HG03196 (cell line): ENCODE measurements around the gene SEMA4F.
"Not testable (repeated sequence)": the region's sequence is repeated elsewhere in the genome, so short reads cannot be mapped to it uniquely, and the experiment has no call there.

Source experiments
- ATAC-seq: cut with Tn5 transposase; IDR thresholded peaks from one replicate; pipeline ENCODE4 v1.9.1; 2021; ENCODE audit not compliant: unreplicated experiment

Gene SEMA4F

GRCh38 chr2:74653985-74654882, at the start of gene SEMA4F:
Gene SEMA4F, plus strand, starts transcription at chr2:74654247. Its CDS starts 130 bp downstream, at chr2:74654377.
- ATAC-seq, result peak; percentile 100

- no peak for ATAC-seq
Observed at GRCh38 chr2:74606927-74607326, 47.1 kb upstream of the SEMA4F start.

DNA sequence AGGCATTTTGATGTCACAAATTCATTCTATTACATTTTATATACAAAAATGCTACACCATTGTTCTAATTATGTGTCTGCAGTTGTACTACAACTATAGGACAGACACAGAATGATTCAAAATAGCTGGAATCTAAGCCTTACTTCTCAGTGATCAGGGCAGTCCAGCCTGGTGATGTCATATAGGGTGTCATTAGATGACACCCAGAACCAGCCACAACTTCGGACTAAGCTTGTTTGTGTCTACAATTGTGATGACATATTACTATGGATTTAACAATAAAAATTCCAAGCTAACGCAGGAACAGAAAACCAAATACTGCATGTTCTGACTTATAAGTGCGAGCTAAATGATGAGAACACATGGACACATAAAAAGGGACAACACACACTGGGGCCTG, 36.9 kb upstream of the SEMA4F start:
- ATAC-seq, result no peak

DNA sequence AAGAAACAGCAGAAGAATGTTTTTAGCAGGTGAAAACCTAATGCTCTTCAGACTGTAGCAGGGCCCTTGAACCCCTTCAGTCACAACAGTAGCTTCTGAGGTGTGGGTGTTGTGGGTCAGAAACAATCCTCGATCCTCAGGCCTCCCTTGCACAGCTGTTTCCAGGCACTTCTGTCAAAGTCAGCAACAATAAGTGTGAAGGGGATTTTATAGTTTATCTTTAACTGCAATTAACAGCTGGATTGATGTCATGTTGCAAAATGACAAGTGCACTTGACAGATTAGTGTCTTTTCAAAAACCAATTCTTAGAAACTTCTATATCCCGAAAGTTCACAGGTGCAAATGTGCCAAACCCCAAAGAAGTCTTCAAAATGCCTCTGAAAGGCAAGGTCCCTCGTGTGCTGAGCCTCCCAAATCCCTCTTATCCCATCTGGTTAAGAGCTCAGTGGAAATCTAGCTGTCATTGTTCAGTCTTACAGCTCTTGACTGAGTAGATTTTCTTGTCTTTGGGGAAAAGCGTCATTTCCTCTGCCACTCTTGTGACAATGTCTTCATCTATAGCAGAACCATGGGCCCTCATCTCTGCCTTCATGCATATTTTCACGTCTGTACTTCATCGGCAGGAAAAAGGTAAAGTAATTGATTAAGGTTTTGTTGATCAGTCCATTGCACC, 35.5 kb upstream of the SEMA4F start:
- no peak for ATAC-seq

GRCh38 chr2:74619651-74620297, 34.3 kb upstream of the SEMA4F start:
- no peak for ATAC-seq

DNA sequence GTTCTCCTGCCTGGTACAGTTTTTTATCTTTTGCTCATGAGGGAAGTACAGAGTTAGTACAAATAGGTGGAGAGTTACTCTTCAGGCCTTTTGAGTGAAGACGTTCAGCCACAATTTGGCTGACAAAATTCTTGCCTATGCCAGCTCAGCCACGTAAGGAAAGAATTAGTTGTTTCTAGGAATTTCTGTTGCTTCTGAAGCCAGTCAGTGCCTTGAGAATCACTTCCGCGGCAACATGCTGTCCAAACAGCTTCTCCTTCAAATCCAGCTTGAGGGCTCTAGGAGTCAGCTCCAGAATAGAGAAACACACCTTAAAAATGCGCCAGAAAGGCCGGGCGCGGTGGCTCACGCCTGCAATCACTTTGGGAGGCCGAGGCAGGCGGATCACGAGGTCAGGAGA, 33.4 kb upstream of the SEMA4F start:
- ATAC-seq, result no peak

DNA sequence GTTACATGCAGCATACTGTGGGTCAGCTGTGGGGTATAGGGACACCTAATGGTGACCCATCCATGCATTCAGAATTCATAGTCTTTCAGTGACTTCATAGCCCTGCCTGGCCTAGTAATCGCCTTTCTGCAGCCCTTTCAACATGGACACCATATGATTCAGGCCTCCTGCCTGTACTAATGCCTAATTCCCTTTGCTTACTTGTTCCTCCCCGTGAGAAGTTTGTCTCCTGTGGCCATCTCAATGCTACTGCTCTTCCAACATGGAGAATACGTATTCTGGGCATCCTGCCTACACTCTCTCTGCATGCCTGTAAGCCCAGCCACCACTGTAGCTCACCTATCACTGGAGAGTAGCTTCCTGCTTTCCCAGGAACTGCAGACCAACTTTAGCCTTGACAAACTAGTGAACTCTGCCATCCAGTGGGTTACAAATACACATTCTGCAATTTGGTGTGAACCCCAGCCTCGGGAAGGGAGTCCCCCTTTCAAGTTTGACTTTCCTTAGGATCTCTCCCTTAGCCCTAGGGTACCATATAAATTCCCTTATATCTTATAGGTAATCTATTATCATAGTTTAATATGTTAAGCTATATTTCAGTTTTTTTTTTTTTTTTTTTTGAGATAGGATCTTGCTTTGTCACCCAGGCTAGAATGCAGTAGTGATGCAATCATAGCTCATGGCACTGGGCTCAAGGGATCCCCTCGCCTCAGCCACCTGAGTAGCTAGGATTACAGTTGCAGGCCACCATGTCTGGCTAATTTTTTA, 28.2 kb upstream of the SEMA4F start:
- no peak for ATAC-seq

DNA sequence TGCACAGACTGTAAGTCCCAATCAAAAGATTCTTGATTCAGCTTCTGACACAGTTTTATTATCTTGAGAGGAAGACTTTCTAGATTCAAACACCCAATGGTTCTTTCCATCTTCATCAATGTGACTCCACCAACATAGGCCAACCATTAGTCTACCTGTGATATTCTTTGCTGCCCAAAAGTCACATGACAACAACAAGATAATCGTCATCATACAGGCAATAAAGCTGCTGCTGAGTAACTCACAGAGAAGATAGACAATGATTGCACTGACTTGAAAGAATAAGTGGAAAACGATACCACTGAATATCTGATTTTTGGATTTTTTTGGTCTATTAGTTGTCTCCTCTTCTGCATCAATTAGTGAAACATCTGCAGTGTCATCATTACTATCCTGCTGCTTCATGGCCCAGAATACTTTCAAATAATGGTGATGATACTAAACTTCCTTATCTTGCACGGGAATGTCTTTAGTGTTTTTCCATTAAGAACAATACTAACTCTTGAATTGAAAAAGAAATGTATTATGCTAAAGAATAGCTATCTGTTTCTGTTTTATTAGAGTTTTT, 25.4 kb upstream of the SEMA4F start:
- no peak for ATAC-seq

- not testable (repeated sequence) for ATAC-seq
Observed at GRCh38 chr2:74630454-74630853, 23.6 kb upstream of the SEMA4F start.

DNA sequence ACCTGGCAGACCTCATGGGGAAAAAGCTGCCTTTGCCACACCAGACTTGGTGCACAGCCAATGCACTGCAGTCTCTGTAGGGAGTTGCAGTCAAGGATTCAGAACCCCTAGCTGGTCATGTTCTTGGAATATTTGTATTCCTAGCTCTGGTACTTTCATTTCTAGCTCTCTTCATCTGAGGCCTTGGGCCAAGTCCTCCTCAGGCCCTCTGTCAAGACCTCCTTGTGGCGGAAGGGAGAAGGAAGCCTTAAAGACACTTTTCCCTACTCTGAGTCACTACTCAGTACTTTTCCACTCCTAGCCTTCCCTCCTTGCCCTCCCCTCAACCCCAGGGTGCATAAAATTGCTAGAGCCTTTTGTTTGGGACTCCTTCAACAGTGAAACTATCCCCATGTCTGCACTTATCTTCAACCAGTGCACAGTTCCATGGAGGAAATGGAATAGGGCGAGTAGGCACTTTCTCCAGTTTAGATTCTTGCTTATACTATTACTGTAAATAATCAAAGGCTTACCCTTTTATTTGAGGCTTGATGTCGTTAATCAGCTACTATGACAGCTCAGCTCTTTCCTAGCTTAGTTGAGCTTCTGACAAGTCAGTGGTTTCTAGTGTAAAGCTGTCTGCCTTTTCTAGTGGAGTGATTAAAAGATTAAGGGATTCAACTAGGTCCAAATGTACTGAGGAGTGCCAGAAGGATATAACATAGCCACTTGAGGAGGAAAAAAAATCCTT, 21.7 kb upstream of the SEMA4F start:
- no peak for ATAC-seq

DNA sequence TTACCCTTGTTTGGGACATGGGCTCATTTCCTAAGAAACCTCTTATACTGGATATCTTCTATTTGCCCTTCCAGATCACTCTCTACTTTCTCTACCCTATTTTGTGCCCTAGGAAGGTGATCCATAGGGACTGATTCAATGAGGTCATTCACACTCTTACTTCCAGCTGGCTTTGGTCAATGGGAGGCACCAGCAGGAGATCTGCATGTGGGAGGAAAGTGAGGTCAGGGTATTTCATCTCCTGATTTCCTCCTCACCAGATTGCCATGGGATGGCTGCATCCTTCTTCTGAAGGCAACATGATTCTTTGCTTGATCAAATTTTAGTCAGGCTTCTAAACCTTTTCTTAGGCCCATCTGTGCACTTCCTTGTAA, 21.1 kb upstream of the SEMA4F start:
- ATAC-seq, result no peak

DNA sequence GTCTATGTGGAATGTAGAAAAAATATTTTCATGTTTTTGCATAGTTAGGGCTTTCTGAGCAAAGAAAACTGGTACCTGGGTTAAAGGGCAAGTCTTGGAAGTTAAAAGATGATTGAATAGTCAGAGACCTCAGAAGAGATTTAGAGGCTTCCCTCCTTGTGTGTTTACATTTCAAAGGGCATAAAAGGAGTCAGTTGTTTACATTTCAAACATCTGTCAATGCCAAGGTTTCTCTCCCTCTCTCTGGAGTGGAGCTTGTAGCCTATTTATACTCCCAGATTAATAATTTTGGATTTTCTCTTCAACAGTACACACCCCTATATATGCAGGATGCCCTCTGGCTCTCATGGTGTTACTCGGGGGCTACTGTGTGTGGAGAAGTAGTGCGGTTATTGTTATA, 14.5 kb upstream of the SEMA4F start:
- no peak for ATAC-seq

DNA sequence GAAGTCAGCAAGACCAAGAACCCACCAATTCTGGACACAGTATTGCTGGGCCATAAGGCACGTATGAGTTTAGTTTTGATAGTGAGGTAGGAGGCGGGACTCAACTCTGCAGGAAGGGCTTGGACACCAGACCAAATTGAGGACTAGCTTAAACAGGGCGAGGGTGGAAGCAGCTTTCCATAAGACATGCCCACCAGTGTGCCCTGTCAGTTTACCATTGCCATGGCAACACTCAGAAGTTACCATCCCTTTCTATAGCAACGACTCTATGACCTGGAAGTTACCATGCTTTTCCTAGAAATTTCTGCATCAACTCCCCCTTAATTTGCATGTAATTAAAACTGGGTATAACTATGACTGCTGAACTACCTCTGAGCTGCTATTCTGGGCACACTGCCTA, 8.7 kb upstream of the SEMA4F start:
- ATAC-seq, result no peak

DNA sequence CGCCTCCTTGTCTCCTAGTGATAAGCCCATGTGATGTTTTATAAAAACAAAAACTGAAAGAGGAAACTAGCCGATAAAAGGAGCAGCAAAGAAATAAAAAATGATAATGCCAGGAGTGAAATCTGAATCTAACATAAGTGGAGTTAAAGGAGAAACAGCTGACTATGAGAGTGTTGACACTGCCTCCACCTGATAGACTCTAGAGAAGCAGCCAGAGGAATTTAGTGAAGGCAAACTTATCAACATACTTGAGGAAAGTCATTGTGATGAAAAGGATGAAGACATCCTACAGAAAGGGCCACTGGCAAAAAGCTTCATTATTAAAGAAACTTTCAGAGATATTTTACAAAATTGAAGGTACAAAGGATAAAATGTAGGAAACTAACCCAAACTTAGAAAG, 7.8 kb upstream of the SEMA4F start:
- ATAC-seq, result no peak

DNA sequence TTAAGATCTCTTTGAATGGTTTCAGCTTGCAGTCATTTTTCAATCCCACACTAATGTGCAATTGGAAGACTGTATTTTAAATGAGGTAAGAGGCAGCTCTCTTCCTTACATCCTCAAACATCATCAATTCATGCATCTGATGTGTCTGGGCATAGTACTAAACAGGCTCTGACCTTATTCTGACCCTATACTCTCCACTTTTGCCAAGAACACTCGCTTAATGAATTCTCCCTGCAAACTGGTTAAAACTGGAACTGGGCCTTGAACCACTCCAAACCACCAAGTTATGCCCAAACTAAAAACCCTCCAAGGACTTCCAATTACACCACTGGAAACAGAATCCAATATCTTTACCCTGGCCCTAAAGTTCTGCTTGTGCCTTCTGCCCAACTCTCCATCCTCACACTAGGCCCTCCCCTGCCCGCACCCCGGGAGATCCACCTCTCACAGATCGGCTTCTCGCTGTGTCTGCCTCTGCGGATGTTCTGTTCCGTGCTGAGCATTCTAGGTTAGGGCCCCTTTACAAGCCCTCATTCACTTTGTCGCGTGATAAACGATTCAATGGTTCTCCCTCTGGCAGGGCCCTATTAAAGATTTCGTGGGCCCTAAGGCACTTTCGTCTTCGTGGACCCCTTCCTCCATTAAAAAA, 7.1 kb upstream of the SEMA4F start:
- ATAC-seq, result no peak

GRCh38 chr2:74648009-74648443, 6.0 kb upstream of the SEMA4F start, which contains the start of gene M1AP:
Gene M1AP, minus strand, starts transcription at chr2:74648330. Its CDS starts 8,055 bp downstream, at chr2:74640275.
- no peak for ATAC-seq

DNA sequence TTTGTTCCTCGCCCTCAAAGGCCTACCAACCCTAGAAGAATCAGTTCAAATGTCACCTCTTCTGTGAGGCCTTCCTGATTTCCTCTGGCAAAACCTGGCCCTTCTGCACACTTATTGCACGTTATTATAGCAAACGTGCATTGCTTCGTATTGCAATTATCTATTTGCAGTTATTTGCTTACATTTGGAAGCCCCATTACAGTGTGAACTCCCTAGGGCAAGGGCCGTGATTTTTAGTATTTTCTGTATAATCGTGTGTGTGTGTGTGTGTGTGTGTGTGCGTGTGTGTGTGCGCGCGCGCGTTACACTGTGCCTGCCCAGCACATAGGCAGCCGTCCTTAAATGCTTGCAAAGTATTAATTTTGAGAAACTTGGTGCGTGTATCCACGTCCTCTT, 460 bp upstream of the SEMA4F start:
- peak; percentile 12 for ATAC-seq

DNA sequence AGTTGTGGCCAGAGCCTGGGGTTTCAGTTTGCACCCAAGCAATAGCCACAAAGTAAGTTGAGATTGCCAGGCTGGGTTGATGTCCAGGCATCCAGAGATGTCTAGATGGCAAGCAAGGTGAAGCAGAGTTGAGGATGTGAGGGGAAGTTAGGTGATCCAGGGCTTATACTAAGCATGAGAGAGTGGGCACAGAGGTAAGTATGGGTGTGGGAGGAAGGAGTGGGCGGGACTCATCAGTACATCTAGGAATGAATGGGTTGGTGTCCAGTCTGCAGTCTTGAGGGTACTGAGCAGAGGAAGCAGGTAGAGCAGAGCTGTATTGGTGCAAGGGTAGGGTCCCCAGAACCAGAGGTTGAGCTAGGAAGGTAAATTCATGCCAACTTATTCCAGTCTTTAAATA, 1.5 kb downstream of the SEMA4F start:
- no peak for ATAC-seq

DNA sequence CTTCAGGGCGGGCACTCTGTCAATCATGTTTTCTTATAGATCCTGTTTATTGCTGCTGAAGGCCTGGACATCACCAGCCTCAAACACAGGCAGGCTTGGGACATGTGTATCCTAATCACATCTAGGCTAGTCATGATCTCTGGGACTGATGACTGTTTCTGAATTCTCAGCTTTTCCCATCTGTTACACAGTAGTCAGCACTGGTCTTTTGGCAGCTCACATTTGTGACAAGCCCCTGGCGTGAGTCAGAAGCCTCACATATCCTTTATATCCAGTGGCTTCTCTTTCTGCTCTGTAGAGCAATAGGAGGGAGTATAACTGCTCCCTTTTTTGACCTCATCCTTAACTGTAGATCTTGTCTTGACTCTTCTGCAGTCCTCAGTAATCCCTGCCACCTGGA, 4.5 kb downstream of the SEMA4F start:
- ATAC-seq, result no peak

DNA sequence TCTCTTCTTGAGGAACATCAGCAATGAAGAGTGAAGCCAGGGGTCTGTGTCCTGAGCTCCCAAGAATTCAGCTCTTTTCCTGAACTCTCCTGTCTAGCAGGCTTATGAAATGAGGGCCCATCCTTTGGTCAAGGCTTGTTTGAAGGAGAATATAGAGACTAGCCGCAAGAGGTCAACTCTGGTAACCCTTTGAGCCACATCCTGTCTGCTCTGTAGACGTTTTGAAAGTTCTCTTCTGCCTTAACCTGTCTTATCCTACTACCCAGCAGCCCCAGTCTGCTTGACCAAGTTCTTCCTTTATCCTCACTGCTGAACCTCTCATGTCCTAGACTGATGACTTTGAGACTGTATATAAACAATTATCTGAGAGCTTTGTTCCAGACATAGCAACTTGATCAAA, 5.4 kb downstream of the SEMA4F start:
- ATAC-seq, result no peak
